NOMO-1 treated with dmso at 0.1 percent for 144 hours (cell line): ENCODE measurements around the gene NOC2L.

Experiments
- DNase-seq: peaks from one replicate; lab custom pipeline; 2025; ENCODE audit not compliant: unreplicated experiment; lab: John Stamatoyannopoulos, UW

NOC2L gene

GRCh38 chr1:931380-932172, 27.5 kb downstream of the NOC2L start:
- DNase-seq = no peak

DNA sequence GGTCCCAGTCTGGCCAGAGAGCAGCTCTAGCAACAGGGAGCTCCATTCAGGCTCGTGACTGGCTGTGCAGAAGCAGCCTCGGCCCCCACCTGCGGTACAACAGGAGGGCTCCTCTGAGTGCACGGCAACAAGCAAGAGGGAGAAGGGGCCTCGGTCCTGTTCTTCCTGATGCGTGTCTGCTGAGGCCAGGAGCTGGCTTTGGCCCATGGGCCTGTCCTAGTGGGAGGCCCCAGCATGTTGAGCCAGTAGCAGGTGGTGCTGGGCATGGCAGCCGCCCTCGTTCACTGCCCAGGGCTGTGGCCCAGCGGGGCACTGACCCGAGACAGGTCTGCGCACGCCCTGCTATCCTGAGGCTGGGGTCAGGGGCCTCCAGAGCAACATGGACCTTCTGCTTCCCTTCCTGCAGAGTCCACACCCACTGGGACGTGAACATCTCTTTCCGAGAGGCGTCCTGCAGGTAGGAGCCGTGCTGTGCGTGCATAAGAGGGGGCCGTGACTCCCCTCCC, 28.4 kb downstream of the NOC2L start:
- DNase-seq = no peak

DNA sequence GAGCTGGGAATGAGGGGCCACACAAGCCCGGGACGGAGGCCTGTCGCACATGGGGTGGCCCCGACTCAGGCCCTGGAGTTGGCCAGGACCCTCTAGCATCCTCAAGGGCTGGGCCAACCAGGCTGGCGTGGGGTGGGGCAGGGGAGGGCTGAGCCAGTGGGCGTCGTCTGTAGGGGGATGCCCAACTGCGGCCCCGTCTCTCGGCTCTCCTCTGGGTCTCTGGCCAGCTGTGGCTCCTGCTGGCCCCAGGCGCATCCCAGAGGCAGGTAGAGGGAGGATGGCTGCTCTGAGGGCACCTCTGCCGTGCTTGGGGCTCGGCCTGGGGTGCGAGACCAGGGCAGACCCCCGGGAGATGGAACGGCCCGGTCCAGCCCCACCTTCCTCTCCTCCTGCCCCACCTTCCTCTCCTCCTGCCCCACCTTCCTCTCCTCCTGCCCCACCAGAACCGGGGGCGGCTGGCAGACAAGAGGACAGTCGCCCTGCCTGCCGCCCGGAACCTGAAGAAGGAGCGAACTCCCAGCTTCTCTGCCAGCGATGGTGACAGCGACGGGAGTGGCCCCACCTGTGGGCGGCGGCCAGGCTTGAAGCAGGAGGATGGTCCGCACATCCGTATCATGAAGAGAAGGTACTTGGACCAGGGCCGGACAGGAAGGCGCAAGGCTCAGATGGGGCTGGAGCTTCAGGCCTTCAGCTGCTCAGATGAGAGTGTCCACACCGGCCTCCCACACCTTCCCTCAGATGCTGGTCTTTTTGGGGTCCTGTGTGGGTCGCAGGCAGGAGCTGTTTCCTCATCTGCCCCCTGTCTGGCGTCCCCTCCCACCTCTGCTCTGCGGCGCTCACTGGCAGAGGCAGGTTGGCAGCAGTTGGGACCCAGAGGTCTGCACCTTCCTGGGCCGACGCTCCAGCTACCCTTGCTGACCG, 29.1 kb downstream of the NOC2L start:
- no peak for DNase-seq

DNA sequence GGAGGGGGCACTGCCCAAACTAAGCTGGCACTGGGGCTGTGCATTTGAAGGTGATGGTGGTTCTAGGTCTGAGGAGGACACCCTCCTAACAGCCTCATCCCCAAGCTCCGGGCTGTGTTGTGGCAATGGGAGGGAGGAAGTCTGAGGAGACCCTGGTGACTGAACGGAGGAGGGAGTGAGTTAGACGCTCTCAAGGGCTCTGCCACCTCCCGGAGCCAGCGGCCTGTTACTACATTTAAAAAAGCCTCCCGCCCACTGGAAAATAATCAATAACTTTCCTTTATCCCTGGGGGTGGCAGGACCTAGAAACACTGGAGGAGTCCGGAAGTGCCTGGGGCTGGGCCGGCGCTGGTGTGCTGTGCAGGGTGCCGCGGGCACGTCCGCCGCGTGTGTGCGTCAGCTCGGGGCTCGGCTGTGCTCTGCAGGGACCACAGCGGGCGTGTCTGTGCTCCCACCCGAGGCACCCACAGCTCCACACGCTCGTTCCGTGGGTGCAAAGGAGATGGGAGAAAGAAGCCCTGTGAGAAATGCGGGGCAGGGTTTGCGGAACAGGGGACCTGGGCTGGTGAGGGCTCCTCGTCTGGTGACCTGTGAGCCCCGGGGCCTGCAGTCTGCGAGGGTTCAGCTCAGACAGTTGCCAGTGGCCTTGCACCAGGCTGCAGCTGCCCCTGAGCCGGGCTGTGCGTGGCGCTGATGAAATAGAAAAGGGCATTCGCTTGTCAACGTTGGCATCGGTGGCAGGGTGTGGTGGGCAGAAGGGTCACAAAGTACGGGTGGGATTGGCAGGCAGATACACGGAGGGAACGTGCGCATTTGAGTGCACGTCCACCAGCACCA, 30.0 kb downstream of the NOC2L start:
- no peak for DNase-seq

DNA sequence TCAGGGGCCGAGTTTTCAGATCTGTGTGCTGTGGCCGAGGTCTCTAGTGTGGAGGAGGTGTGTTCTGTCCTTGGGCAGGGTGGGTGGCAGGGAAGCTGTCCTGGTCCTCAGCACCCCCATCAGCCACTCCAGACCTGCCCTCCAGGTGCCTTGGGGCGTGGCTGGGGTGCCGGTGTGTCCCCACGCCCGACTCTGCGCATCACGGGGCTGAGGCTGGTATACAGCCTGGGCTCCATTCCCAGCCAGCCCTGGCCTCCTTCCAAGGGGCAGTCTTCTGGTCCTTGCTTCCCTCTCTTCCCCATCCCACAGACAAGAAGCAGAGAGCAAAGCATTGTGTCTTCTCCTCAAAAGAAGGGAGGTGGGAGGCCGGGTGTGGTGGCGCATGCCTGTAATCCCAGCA, 31.3 kb downstream of the NOC2L start:
- DNase-seq = no peak

DNA sequence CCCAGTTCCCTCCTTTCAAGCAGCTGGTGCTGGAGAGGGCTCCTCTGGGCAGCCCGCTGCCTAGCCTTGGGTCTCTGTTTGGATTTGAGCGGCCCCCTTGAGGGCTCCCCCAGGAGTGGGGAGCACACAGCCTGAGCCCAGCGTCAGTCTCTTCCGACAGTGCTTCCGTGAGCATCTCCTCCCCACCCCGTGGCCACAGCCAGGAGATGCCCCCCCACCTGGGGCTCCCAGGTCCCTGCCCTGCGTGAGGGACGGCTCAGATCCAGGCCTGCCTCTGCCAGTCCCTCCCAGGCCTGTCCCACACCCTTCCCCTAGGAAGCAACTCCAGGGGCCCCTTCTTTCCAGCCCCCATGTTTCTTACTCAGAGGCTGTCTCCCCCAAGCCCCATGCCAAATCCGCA, 31.8 kb downstream of the NOC2L start:
- DNase-seq = no peak

DNA sequence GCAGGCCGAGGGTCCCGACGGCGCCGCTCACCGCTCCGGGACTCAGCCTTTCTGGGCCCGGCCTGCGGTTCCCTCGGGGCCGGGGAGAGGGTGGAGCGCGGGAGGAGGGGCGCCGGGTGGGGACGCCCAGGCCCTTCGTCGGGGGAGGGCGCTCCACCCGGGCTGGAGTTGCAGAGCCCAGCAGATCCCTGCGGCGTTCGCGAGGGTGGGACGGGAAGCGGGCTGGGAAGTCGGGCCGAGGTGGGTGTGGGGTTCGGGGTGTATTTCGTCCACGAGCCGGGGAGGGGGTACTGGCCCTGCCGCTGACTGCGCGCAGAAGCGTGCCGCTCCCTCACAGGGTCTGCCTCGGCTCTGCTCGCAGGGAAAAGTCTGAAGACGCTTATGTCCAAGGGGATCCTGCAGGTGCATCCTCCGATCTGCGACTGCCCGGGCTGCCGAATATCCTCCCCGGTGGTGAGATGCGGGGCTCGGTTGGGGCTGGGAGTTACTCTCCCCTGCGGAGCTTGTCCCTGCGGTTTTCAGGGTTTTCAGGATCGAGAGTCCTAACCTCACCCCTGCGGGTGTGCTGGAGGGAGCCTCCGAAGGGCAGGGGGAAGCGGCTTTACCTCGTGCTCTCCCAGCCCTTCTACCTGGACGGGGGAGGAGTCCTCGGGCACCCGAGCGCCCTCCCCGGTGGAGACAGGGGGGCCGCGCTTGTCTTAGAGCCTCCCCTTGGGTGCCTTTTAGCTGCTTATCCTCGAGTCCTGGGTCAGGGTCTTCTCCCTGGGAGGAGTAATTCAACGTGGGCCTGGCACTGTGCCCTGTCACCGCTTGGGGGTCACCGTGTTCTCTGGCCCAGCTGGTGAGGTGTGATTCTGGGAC, 33.3 kb downstream of the NOC2L start:
- DNase-seq = no peak

- no peak for DNase-seq
Measured at GRCh38 chr1:924656-925560, 34.1 kb downstream of the NOC2L start.

DNA sequence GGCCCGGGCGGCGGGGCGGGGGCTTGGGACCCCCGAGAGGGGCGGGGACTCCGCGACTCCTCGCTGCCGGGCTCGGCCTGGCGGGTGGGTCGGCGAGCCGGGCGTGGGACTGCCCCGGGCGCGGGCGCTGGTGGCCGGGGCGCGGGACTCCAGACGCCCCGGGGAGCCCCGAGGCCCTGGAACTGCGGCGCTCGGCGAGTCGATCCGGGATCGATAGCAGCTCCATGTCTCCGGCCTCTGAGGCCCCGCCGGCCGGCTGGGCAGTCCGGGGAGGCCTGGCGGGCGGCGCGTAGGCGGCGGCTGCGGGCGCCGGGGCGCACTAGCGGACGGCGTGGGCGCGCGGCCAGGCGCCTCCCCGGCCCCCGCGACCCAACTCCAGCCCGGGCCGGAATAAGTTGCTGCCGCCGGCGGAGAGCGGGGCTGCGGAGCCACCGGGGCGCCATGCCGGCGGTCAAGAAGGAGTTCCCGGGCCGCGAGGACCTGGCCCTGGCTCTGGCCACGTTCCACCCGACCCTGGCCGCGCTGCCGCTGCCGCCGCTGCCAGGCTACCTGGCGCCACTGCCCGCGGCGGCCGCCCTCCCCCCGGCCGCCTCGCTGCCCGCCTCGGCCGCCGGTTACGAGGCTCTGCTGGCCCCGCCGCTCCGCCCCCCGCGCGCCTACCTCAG, 34.9 kb downstream of the NOC2L start:
- no peak for DNase-seq

- DNase-seq = peak; percentile 32
Measured at GRCh38 chr1:923131-923990, 35.7 kb downstream of the NOC2L start, which contains the start of gene SAMD11. Gene SAMD11, plus strand, starts transcription at chr1:923923. Its CDS starts 509 bp downstream, at chr1:924432.

- DNase-seq = peak; percentile 70
Measured at GRCh38 chr1:921011-921837, 37.8 kb downstream of the NOC2L start.

DNA sequence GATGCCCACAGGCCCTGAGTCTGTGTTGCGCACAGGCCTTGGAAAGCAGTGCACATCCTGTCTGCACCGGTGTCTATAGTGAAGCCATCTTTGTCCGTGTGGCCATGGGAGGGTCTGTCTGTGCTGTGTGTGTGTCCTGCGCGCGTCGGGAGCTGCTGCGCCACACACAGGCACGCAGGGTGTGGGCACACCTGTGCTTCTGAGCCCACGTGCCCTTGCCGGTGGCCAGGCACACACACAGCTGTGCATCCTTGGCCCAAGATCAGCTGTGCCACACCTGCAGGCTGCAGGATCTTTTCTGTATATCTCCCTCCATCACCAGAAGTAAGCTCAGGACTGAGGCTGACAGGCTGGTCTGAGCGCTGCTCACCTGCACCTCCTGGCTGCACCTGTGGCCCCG, 38.5 kb downstream of the NOC2L start:
- DNase-seq = no peak

DNA sequence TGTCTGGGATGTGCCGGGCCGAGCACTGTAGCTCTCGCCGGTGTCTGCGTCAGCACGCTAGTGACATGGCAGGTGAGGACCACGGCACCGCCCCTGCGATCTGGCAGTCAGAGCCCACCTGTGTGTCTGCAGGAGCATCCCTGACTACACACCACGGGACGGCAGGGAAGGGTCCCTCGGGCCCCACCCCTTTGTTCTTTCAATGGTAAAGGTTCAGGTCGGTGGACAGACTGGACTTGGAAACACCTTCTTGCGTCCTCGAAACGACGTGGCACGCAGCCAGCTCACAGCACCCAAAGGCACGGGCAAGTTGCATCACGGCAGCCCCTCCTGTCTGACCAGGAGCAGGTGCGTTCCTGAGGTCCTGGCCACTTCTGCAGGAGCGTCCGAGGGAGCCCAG, 39.0 kb downstream of the NOC2L start:
- DNase-seq = no peak

- DNase-seq = no peak
Measured at GRCh38 chr1:919271-919872, 39.7 kb downstream of the NOC2L start.

DNA sequence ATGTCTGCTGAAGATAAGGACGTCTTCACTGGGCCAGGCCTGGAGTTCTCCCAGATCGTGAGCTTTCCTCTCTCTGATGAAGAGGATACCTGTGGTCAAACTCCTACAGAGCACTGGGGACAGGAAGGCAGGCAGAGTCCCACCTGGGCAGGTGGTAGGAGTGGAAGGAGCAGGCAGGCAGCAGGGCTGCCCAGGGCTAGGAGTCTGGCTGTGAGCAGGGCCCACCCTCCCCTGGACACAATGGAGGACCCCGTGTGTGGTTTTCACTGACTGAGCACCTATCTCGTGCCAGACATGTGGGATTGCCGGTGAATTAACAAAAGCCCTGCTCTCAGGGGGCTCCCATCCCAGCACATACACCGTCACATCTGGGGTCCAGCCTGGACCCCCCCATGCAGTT, 40.2 kb downstream of the NOC2L start:
- DNase-seq = no peak

- DNase-seq = no peak
Measured at GRCh38 chr1:918353-918752, 40.7 kb downstream of the NOC2L start.
